Stimulated activated CD4-positive, alpha-beta T cell treated with anti-CD3 and anti-CD28 coated beads, TNF-alpha, amount 100 ng/mL, for 1 hour (primary cell): ENCODE data around the gene PLXNB2.
A peak's percentile ranks its signal among the peaks of the same experiment; 100 is the strongest.
"Not testable (repeated sequence)": the region's sequence is repeated elsewhere in the genome, so short reads cannot be mapped to it uniquely, and the experiment has no call there.

ENCODE experiments used
- DNase-seq, 3 donors: peaks; one replicate each; pipeline ENCODE4 v3.0.0-alpha.2; 2020; ENCODE audit warnings: low read depth in 3 of 3, low spot score in 1 of 3

The PLXNB2 gene

GRCh38 chr22:50281384-50281760 lies 26.1 kb downstream of the PLXNB2 start:
- no peak for DNase-seq

- no peak for DNase-seq
Observed at GRCh38 chr22:50280708-50281383, 26.6 kb downstream of the PLXNB2 start.

GRCh38 chr22:50280022-50280707 lies 27.3 kb downstream of the PLXNB2 start:
- DNase-seq = no peak

GRCh38 chr22:50278956-50279619 lies 28.4 kb downstream of the PLXNB2 start:
- DNase-seq = no peak

GRCh38 chr22:50278461-50278860 lies 29.0 kb downstream of the PLXNB2 start:
- DNase-seq = no peak

GRCh38 chr22:50277761-50278160 lies 29.7 kb downstream of the PLXNB2 start:
- no peak for DNase-seq

- DNase-seq = no peak
Observed at GRCh38 chr22:50276143-50276542, 31.3 kb downstream of the PLXNB2 start.

GRCh38 chr22:50275181-50276055 lies 32.0 kb downstream of the PLXNB2 start:
- DNase-seq = no peak

- DNase-seq = no peak
Observed at GRCh38 chr22:50274771-50275170, 32.7 kb downstream of the PLXNB2 start.

- DNase-seq = no peak
Observed at GRCh38 chr22:50274311-50274710, 33.1 kb downstream of the PLXNB2 start.

- not testable (repeated sequence) for DNase-seq
Observed at GRCh38 chr22:50273781-50274180, 33.7 kb downstream of the PLXNB2 start.

GRCh38 chr22:50273352-50273751 lies 34.1 kb downstream of the PLXNB2 start:
- DNase-seq = not testable (repeated sequence)

- no peak for DNase-seq
Observed at GRCh38 chr22:50272044-50272802, 35.2 kb downstream of the PLXNB2 start.

- DNase-seq = peak in 1 of 3 donors; percentile 53
Observed at GRCh38 chr22:50271519-50271970, 35.9 kb downstream of the PLXNB2 start.

GRCh38 chr22:50270666-50271394 lies 36.6 kb downstream of the PLXNB2 start:
- DNase-seq = peak in 1 of 3 donors; percentile 52

GRCh38 chr22:50269970-50270665 lies 37.3 kb downstream of the PLXNB2 start, which contains the start of gene MAPK11:
Gene MAPK11, minus strand, starts transcription at chr22:50270380. Its CDS starts 88 bp downstream, at chr22:50270292.
- peak; percentile 46 to 63 (median 50) for DNase-seq

GRCh38 chr22:50269573-50269969 lies 37.9 kb downstream of the PLXNB2 start:
- DNase-seq = no peak

GRCh38 chr22:50268655-50269113 lies 38.8 kb downstream of the PLXNB2 start:
- no peak for DNase-seq
